IPS-NIHi11 (cell line): ENCODE measurements around the gene ZNF175.
A peak's percentile ranks its signal among the peaks of the same experiment; 100 is the strongest.

Experiments used
- DNase-seq: peaks from one replicate; pipeline ENCODE4 v3.0.0; 2012; ENCODE audit warnings: mixed read lengths, low spot score

Gene ZNF175

DNA sequence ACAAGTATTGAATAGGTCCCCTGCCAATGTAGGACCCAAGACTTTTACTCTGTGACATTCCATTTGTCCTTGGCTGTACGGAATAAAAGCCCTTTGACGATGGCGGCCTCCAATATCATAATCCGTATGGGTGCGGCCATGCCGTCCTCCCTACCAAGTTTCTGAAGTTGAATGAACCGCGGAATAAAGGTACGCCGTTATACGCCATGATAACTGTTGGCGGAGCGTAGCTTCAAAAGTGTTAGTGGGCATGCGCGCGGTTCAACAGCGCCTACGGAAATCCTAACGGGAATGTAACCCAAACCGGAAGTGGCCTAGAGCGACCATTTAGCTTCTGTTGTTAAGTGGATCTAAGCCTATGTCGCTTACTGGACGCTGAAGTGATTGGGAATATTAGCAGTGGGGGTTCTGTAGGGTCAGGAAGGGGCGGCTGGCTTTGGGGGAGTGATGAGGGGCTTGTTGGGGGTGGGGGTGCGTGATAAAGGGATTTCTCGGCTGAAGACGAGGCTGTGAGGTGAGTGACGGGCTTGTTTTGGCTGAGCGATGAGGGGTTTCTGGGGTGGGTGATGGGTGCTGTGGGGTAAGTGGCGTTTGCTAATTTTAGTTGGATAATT lies at the start of gene ZNF175:
Gene ZNF175, plus strand, starts transcription at position 322 of the 614 bp plus-strand sequence. CDS start 2,047 bp downstream, outside the sequence.
- peak; percentile 95 for DNase-seq

DNA sequence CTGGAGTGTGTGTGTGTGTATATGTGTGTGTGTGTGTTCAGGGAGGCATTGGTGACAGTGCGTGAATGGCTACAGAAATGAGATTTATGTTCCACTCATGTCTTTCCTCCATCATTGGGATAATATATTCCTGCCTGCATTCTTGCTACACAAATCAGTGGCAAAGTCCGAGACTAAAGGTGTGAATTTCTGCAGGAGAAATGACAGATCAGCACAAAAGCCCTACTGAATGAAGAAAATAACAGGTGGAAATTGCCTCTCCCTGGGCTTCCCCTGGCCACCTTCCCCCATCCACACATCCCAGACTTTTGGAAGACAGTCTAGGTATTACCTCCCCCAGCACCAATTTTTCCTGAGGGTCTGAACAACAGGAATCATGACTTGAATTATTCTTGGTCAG lies 49.7 kb upstream of the ZNF175 start:
- DNase-seq: no peak

DNA sequence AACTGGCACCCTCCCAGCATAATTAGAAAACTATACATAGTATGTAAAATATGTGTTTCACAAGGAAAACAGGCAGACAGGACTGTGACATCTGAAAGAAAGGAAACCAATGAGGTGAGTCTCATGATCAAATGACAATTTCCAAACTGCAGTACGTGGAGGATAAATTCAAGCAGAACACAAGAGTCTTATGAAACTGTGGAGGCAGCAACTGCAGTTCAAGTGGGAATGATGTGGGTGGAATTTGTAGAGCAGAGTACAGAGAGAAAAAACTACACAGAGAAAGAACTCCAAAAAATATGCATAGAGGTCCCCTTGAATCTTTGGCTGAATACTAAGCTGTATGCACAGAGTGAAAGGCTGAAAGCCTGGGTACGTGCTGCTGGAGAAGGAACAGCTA lies 49.3 kb upstream of the ZNF175 start:
- no peak for DNase-seq

DNA sequence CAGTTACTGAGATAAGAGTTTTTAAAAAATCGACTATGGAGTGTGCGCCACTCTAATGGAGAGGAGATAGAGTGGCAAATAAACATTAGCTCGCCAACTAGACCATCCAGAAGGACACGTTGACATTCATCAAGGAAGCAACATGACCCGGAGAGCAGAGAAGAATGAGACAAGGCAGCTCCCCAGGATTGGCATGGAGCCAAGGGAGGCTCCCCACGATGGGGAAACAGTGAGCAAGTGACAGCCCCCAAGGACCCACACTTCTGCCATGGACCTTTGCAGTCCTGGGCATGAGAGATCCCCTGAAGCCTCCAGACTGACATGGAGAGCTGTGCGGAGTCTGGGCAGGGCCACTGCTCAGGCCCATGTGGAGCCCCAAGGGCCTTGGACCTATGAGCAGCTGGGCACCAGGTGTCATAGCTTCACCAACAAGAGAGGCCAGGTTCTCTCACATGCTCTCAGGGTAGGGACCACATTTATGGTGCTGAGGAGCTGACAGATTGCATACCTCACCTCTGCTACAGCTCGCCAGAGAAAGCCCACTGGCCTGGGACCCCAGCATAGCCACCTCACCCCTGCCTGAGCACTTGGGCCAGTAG lies 46.3 kb upstream of the ZNF175 start:
- DNase-seq: no peak

DNA sequence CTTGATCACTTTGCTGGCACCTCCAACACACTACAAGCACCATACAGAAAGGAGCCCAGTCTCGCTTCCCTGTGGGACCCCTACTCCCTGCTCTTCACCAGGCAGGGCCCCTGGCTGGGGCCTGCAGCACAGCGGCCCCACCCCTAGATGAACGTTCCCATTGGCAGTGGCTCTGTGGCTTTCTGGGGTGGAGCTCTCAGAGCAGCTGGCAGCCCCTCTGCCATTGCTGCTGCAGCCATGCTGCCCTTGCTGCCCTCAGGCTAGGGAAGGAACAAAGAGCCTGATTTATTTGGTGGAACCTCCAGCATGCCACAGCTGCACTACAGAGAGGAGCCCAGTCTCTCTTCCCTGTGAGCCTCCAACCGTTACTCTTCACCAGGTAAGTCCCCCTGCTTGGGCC lies 45.4 kb upstream of the ZNF175 start:
- DNase-seq: no peak

DNA sequence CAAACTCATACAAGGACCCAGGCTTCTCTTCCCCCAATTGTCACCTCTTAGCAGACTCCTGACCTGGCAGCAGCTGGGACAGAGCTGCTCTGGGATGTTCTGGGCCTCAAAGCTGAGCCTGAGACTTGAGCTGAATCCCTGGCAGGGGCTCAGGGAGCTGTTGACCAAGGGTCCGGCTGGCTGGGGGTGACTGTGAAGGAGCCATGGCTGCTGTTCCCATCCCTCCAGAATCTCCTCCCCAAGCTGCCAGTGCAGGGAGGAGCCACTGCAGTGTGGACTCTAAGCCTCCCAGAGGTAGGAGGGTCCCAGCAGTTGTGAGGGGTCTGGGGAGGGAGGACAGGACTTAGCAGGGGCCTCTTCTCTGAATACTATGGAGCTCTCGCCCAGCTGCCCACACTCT lies 41.8 kb upstream of the ZNF175 start:
- DNase-seq: no peak

DNA sequence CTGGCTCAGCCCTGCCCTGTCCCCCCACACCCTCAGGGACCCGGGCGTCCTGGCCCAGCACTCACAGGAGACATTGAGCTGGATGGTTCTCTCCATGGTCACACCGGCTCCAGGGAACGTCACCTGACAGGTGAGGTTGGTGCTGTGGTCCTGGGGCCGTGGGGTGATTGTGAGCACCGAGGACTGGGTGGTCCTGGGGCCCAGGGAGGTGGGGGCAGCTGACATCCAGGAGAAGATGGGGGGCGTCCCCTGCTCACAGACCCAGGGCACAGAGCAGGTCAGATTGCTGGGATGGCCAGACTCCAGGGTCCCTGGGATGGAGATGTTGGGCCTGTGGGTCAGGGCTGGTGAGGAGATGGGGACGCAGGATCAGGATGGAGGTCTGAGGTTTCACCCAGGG lies 40.5 kb upstream of the ZNF175 start:
- no peak for DNase-seq

DNA sequence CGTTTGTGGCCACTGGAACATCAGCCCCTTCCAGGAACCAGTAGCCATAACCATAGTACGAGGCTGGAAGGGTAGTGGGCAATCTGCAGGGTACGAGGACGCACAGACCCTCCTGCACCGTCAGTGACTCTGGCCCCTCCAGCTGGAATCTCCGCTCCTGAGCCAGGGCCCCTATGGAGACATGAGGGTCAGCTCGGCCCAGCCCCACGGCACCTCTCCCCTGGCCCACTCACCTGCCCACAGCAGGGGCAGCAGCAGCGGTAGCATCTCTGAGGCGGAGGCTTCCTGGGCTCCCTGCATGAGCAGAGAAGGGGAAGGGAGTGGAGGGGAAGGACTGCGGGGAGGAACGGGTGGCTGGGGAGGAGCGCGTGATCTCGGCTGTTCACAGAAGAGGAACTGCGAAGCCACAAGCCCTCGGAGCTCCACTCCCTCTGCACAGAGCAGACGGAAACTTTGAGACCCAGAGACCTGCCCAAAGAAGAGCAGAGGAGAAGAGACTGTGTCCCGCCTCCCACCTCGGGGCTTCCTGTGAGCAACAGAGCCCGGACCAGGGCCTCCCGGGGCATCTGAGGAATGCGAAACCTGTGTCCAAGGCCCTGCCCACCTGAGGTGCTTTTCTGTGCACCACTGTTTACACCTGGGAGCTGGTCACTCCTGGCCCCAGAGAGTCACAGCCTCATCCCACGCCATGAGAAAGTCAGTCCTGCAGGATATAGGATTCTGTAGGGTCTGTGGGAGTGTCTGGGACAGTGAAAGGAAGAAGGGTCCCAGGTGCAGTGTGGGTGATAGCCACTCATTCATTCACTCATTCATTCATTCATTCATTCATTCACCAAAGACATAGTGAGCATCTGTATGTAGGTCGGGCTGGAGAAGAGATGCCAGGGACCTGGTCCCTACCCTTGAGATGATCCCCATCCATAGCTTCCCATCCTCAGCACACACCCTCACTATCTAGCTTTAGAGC lies 39.5 kb upstream of the ZNF175 start, which contains the start of gene SIGLEC6:
Gene SIGLEC6, minus strand, starts transcription at position 322 of the 967 bp plus-strand sequence. Its CDS starts 22 bp downstream, at position 300.
- DNase-seq: no peak

DNA sequence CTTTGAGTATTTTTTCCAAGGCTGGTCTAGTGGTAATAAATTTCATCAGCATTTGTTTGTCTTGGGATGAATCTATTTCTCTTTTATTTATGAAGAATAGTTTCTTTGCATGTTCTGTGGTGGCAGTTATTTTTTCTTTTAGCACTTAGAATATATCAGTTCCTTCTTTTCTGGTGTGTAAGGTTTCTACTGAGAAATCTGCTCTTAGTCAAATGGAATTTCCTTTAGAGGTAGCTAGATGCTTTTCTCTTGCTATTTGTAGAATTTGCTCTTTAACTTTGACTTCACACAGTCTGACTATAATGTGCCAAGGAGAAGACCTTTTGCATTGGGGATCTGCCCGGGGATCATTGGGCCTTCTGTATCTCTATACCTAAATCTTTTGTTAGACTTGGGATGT lies 35.5 kb upstream of the ZNF175 start:
- no peak for DNase-seq

DNA sequence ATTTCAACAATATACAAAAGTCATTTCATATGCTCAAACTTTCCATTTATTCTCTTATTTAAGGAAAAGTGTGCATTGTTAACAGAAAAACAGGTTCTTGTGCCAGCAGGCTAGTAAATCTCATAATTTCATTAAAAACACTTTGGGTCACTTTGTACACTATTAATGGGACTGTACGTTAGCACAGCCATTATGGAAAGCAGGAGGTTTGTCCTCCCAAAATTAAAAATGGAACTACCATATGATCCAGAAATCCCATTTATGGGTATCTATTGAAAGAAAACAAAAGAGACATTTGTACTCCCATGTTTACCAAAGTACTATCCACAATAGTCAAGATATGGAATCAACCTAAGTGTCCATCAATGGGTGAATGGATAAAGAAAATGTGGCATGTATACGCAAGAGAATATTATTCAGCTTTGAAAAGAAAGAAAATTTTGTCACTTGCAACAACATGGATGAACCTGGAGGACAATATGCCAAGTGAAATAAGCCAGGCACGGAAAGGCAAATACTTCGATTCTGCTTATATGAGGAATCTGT lies 31.2 kb upstream of the ZNF175 start:
- no peak for DNase-seq

DNA sequence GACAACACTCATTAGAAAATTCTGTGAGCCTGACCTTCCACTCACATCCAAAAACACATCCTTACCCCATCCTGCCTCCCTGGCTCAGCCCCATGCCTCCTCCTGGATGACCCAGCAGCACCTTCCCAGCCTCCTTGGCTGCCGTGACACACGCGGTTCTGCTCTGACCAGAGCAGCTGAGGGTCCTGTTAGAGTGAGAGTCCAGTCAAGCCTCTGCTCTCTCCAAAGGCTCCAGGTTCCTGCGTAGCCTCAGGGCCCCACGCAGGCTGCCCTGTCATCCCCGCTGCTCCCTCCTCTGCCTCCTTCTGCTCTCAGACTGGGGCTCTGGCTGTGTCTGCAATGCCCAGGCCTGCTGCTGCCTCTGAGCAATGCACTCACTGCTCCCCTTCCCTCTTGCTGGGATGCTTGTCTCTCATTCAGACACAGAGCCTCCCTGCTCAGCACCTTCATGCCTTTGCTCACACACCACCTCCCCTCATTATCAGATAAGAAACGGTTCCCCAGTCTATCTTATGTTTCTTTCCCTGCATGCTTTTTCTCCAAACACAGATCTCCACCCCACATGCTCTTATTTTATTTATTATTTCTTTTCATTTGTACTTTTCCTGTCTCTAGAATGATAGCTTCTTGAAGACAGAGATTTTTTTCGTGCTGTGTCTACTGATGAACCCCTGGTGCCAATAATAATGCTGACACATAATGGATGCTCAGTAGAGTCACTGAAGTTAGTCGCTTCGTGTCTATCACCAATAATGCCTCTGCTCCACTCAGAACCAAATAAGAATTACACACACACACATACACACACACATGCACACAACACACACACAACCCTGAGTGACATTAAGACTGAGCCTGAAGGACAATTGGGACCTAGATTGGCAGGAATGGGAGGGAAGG lies 29.4 kb upstream of the ZNF175 start:
- DNase-seq: no peak

DNA sequence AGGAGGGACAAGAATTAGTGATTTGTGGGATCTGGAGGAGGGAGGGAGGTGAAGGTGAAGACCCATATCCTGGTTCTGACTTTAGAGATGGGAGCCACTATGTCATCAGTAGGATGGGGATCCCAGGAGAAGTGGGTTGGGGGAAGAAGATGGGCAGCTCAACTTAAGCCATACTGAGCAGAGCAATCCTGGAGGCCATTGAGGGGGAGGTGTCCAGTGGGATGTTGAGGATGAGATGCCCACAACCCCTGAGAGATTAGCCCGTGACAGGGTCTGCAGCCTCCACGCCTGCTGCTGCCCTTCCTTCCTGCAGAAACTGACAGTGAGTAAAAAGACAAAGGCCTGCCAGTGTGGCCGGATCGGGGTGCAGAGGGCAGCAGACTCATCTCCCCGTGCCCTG lies 28.4 kb upstream of the ZNF175 start:
- DNase-seq: no peak

DNA sequence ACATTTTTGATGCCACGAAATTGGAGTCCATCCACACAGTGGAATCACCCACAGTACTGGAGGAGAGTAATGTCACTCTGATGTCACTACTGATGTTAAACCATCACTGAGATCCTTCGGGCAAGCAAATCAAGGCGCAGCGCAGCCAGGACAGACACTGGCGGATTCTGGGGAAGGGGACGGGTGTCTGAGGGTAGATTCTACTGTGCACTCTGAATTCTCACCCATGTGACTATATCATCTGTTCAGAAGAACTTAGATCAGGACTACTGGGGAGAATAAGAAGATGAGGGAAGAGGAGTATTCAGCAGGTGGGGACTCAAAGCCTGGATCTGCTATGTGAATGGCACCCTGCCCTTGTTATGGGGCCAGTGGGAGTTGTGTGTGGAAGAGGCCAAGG lies 27.0 kb upstream of the ZNF175 start:
- DNase-seq: no peak

DNA sequence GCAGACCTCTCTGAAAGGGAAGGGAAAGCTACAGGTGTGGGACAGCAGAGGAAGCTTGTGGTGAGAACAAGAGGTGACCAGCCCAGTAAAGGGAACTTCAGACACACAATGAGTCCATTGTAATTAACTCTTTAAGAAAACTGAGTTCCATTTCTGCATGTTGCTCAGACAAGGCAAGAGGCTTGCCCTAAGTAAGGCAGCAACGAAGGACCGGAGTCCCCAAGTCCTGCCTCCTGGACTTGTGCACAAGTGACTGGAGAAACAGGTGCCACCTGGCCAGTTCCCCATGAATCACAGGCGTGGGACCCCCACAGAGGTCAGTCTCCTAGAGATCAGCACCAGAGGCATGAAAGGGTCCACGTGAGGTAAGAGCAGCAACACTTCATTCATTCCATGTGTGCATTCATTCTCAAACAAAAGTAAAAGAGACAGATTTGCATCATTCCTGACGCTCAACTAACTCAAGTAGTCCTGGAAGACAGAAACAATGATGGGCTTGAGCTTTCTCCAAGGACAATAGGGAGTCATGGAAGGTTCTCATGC lies 24.9 kb upstream of the ZNF175 start:
- DNase-seq: no peak

DNA sequence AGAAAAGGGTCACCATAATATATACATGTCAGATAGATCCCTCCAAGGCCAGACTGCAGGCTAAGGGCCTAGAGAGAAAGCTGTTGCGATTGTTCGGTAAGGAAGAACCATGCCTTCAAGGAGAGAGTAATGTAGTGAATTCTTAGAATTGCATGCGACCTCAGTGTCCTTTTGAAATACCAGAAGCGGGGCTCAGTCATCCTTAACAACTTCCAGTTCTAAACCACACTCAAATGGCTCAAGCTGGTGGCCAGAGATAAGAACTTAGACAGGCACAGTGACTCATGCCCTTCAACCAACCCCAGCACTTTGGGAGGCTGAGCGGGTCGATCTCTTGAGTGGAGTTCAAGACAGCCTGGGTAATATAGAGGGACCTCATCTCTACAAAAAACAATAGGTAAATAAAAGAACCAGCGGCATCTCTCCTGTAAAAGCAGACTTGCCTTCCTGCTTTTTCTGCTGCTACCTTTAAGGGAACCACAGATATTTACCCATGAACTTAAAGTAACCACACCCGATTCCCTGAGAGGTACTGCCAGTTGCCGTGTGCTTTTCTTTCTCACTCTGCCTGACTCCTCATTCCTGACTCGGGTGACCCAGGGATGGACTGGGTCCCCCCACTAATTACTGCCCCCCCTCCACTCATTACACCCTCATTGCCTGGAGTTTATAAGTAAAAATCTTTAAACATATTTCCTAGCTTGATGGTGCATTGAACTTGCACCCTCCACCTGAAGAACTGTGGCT lies 24.3 kb upstream of the ZNF175 start:
- no peak for DNase-seq

DNA sequence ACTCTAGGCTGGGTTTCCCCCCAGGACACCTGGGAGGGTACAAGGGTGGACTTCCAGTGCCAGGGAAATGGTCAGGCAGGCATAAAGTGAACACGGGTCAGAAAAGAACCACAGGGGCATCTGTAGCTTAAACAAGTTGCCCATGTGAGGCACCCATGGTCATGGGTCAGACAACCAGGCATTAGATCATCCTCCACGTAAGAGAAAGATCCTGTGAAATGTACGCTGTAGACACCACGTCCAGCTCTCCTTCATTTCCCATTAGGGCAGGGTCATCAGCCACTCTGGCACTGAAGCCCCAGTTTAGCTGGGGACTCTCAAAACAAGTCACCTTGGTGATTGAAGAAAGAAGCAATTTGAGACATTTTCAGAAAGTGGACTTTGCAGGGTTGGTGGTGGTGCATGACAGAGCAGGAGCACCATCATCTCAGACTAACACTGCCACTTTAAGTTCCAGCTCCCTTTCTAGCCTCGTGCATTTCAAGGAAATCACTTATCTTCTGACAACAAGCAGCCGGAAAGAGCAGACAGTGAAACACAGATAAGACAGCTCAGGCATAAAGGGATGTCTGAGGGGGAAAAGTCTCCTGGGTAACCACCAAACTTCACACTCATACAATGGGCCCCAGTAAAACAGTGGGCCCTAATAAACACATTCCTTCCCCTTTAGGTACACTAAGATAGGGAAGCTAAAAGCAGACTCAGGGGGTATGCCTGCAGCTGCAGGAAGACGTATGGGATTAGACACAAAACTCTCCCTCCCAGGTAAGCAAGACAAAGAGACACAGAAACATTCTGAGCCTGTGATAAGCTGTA lies 23.5 kb upstream of the ZNF175 start:
- DNase-seq: no peak

DNA sequence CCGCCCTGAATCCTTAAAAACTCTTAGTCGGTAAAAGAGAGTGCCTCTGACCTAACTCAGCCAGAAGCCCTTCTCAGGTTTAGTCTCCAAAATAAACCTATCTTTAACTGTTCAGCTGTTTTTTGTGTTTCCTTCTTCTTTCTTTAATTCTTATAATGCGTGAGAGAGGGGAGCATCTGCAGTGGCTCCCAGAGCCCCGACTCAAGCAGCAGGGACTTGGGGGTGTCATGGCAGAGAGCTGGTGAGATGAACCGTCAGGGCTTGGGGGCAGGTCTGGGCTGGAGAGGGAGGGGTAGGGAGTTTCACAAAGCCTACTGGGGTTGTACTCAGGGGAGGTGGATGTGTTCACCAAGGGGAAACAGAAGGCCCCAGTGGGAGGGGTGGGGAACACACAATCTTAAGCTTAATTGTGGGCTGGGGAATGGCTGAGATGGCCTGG lies 22.9 kb upstream of the ZNF175 start:
- no peak for DNase-seq

DNA sequence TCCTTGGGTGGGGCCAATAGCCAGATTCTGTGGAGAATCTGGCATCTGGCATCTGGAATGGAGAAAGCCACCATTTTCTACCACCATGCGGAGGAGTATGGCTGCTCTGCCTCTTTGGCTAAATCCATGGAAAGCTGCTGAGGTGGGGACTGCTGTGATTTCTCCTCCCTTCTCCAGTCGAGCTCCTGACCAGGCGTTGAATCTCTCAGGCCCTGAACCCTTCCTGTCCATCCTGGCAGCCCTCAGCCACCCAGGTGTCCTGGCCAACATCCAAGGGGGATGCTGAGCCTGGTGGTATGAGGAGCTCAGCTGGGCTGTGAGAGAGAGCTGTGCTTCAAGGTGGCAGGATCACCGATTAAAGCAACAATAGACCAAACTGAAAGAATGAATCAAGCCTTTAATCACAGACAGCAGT lies 22.2 kb upstream of the ZNF175 start:
- no peak for DNase-seq

DNA sequence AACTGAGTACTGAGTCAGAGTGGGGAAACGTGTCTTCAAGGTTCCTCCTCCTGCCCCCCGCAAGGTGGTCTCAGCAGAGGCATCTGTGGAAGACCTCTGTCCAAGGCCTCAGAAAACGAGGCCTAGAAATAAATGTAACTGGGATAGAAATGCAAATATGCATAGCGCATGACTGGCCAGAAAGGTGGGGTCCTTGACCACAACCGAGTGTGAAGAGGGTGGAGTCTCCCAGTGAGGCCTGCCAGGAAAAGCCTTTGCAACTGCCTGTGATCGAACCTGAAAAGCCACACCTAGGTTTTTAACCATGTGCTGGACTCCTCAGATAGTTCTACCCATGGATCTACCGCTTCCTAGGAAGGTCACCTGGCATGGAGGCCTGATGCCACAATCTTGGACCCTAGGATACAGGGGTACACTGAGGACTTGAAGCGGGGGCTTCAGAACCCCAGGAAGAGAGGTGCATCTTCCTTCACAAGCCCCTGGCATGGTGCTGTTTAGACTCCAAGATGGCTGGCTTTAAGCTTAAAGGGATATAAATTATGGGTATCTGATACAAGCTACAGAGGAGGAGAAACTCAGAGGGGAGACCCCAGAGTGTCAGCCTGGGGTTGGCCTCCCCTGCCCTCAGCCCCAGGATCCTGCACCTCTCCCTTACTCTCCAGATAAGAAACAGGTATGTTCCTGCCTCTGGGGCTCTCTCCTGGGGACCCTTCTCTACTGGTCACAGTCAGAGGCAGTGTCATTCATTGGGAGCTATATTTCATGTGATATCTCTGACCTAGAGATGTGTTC lies 21.4 kb upstream of the ZNF175 start:
- no peak for DNase-seq
